Naive B cell (primary cell): ENCODE measurements around the gene HOXD8. TPM values are rescaled to one million over a fixed set of nuclear protein-coding genes. Genes with fewer than 3 reads are reported as not detected.

Experiments used
- ATAC-seq, 2 donors: fragments of 150-1000 bp; cut with Tn5 transposase; 2 replicates each; pipeline ENCODE4 v1.10.0; 2021; ENCODE audit warnings: low read depth in 2 of 2, mild to moderate bottlenecking in 2 of 2, moderate library complexity in 2 of 2
- DNase-seq: peaks from one replicate; pipeline ENCODE4 v3.0.0; 2022
- H3K27ac Mint-ChIP-seq, 6 donors: one replicate each; pipeline ENCODE4 v1.8.0; 2020 to 2022; ENCODE audit warnings: mild to moderate bottlenecking in 6 of 6, mixed read lengths in 6 of 6, moderate library complexity in 5 of 6, inconsistent platforms in 2 of 6
- H3K27me3 Mint-ChIP-seq, 3 donors: one replicate each; pipeline ENCODE4 v1.8.0; 2021 to 2022; ENCODE audit warnings: mixed read lengths in 3 of 3, mild to moderate bottlenecking in 1 of 3
- H3K36me3 Mint-ChIP-seq, 2 donors: one replicate each; pipeline ENCODE4 v1.8.0; 2020 to 2022; ENCODE audit warnings: mixed read lengths in 2 of 2, inconsistent platforms in 1 of 2, mild to moderate bottlenecking in 1 of 2
- H3K4me1 Mint-ChIP-seq, 3 donors: one replicate each; pipeline ENCODE4 v1.8.0; 2020 to 2022; ENCODE audit warnings: mixed read lengths in 3 of 3, inconsistent platforms in 1 of 3, mild to moderate bottlenecking in 1 of 3, moderate library complexity in 1 of 3
- H3K4me3 Mint-ChIP-seq, 8 donors: one replicate each; pipeline ENCODE4 v1.8.0; 2020 to 2022; ENCODE audit warnings: mild to moderate bottlenecking in 8 of 8, mixed read lengths in 8 of 8, moderate library complexity in 8 of 8, inconsistent platforms in 2 of 8
- H3K9me3 Mint-ChIP-seq, 7 donors: one replicate each; pipeline ENCODE4 v1.8.0; 2020 to 2022; ENCODE audit warnings: mixed read lengths in 7 of 7, mild to moderate bottlenecking in 5 of 7, inconsistent platforms in 2 of 7, moderate library complexity in 1 of 7
- polyA plus RNA-seq, 6 donors: library from polyadenylated mRNA; unstranded; fragments of 300-500 nt; fragmentation: Illumina TruSeq; gene quantifications; one replicate each; pipeline ENCODE4 v1.2.3, GENCODE V29; 2021; ENCODE audit warnings: low read depth in 6 of 6

Gene HOXD8
- polyA plus RNA-seq, 6 donors from 2014 or later, result not detected

DNA sequence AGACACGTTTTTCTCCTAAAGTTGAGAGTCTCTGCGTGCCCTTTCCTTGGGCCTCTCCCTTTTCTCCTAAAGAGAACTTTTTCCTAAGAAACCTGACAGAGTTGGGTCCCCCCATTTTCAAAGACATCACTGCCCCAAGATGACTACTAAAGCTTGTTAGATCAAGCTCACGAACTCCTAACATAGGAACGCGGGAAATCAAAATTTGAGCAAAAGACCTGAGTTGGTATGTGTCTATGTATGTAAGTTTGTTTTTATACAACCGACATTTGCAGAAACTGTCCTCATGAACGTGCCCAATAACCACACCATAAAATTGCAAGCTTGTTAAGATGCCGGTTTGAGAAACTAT is 35.6 kb upstream of the HOXD8 start:
- Mint-ChIP-seq H3K27me3 (peaks cover 77 to 88% (median 87%) of the 10 kb centered on the region in 3 donors), H3K4me1 (peaks cover 26 to 29% (median 27%) of the 10 kb centered on the region in 3 donors), H3K4me3 (peak overlapping the region in 7 of 8 donors; percentile 20 to 72 (median 31)), H3K27ac (peak overlapping the region in 4 of 6 donors; percentile 61 to 84 (median 76)), H3K36me3 (peaks cover 0 to 7% of the 10 kb centered on the region in 2 donors), H3K9me3 (peaks cover 0 to 34% (median 18%) of the 10 kb centered on the region in 7 donors)
- DNase-seq (no peak), ATAC-seq (no peak)

DNA sequence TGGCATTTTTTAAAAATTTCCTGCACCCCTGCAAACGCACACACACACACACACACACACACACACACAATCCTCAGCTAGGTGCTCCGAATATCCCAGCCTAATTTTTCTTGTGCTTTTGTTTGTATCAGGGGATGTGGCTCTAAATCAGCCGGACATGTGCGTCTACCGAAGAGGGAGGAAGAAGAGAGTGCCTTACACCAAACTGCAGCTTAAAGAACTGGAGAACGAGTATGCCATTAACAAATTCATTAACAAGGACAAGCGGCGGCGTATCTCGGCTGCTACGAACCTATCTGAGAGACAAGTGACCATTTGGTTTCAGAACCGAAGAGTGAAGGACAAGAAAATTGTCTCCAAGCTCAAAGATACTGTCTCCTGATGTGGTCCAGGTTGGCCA is 35.2 kb upstream of the HOXD8 start:
- H3K4me1 Mint-ChIP-seq, result peaks cover 26 to 29% (median 27%) of the 10 kb centered on the region in 3 donors
- H3K27ac Mint-ChIP-seq, result no peak overlapping the region
- DNase-seq (no peak), ATAC-seq (no peak)
- peaks cover 0 to 34% (median 18%) of the 10 kb centered on the region in 7 donors for H3K9me3 Mint-ChIP-seq
- H3K36me3 Mint-ChIP-seq, result peaks cover 0 to 7% of the 10 kb centered on the region in 2 donors
- H3K27me3 Mint-ChIP-seq, result peaks cover 78 to 88% (median 88%) of the 10 kb centered on the region in 3 donors
- H3K4me3 Mint-ChIP-seq, result peak overlapping the region in 1 of 8 donors; percentile 72

DNA sequence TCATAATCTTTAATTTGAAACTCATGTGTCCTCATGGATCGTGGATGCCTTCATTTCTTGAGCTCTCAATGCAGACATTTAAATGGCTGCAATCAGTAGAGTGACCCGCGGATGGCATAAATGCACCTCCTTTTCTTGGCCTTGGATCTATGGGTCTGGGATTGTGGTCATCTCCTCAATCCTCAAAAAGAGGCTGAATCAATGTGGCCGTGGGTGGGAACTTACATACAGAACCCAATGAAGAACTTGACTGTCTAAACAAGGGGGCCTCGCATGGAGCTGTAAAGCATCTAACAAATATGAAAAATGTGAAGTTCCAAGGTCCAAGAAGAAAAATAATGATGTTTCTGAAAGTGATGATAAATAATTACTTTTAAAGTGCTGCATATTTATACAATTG is 34.1 kb upstream of the HOXD8 start:
- H3K27me3 Mint-ChIP-seq, result peaks cover 71 to 90% (median 84%) of the 10 kb centered on the region in 3 donors
- H3K36me3 Mint-ChIP-seq, result peaks cover 0 to 7% of the 10 kb centered on the region in 2 donors
- DNase-seq (no peak), ATAC-seq (no peak)
- peak overlapping the region in 1 of 6 donors; percentile 60 for H3K27ac Mint-ChIP-seq
- H3K4me1 Mint-ChIP-seq, result peaks cover 27 to 29% (median 28%) of the 10 kb centered on the region in 3 donors
- peak overlapping the region in 1 of 8 donors; percentile 73 for H3K4me3 Mint-ChIP-seq
- H3K9me3 Mint-ChIP-seq, result peaks cover 0 to 34% (median 18%) of the 10 kb centered on the region in 7 donors

DNA sequence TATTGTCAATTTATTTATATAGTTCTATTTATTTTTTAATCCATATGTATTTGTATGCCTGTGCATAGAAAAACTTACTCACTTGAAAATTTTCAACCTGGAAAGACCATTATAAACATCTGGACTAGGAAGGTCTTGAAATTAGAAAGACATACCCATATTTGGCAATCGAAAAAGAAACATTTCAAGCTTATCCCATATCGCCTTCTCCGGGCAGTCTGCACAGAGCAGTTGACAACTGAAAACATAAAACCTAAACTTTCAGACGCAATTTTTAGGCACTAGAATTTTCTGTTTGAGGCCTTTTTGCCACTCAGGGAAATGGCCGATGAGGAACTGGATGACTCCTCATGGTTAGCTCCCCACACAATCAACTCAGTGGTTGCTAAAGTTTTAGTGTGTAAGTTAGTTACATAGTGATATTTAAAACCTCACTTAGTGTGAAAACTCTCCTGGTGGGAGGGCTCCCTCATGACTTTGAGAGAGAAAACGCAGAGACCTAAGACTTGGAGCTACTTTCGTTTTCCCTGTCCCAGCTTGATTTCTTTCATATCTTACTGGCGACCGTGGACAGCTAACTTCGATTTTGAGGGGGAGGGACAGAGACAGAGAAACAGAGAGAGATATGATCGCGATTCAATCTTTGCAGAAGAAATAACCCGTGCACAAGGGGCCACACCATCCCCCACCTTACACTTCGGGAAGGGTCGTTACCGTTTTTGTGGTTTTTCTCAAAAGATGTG is 33.1 kb upstream of the HOXD8 start:
- H3K36me3 Mint-ChIP-seq, result peaks cover 0 to under 1% of the 10 kb centered on the region in 2 donors
- H3K27ac Mint-ChIP-seq, result peak overlapping the region in 1 of 6 donors; percentile 82
- H3K4me1 Mint-ChIP-seq, result peaks cover 27 to 29% (median 28%) of the 10 kb centered on the region in 3 donors
- DNase-seq (no peak), ATAC-seq (no peak)
- peaks cover 0 to 28% (median 18%) of the 10 kb centered on the region in 7 donors for H3K9me3 Mint-ChIP-seq
- peaks cover 67 to 92% (median 84%) of the 10 kb centered on the region in 3 donors for H3K27me3 Mint-ChIP-seq
- peak overlapping the region; percentile 63 to 86 (median 74) for H3K4me3 Mint-ChIP-seq

GRCh38 chr2:176096986-176097819 is 32.3 kb upstream of the HOXD8 start:
- peak; percentile 65 to 77 for ATAC-seq
- Mint-ChIP-seq H3K4me1 (peaks cover 25 to 28% (median 27%) of the 10 kb centered on the region in 3 donors), H3K9me3 (peaks cover 0 to 24% (median 11%) of the 10 kb centered on the region in 7 donors), H3K36me3 (peaks cover 0 to 5% of the 10 kb centered on the region in 2 donors), H3K27ac (peak overlapping the region in 2 of 6 donors; percentile 5 to 84), H3K27me3 (peaks cover 68 to 92% (median 84%) of the 10 kb centered on the region in 3 donors), H3K4me3 (peak overlapping the region; percentile 63 to 86 (median 74))
- peak; percentile 39 for DNase-seq

DNA sequence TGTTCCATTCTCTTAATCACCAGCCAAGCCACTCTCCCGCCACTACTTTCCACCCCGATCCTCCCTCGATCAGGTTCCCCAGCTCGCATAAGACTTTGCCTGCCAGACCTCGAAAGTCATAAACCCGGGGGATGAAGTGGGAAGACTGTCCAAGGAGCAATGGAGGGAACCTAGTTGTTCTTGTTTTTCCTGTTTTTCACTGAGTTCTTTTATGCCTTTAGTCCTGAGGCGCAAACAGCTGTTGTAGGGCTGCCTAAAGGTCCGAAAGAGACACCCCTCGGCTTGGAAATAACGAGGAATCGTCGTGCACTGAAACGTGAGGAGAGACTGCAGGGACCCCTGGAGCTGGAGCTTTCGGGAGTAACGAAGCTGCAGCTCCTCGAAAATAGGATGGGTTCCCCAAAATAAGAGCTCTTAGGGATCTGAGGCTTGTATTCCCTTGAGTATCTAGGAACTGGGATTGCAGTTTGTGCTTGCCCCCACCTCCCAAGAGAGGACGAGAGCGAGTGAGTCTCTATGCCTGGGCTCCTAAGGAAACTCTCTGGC is 31.6 kb upstream of the HOXD8 start:
- H3K27me3 Mint-ChIP-seq, result peaks cover 75 to 96% (median 87%) of the 10 kb centered on the region in 3 donors
- DNase-seq (no peak), ATAC-seq (no peak)
- H3K27ac Mint-ChIP-seq, result peak overlapping the region in 3 of 6 donors; percentile 5 to 60 (median 28)
- peaks cover 0 to 7% of the 10 kb centered on the region in 2 donors for H3K36me3 Mint-ChIP-seq
- peak overlapping the region; percentile 63 to 86 (median 74) for H3K4me3 Mint-ChIP-seq
- H3K9me3 Mint-ChIP-seq, result peaks cover 0 to 25% (median 11%) of the 10 kb centered on the region in 7 donors
- peaks cover 21 to 28% (median 27%) of the 10 kb centered on the region in 3 donors for H3K4me1 Mint-ChIP-seq

GRCh38 chr2:176098366-176099158 is 30.9 kb upstream of the HOXD8 start:
- Mint-ChIP-seq H3K27ac (peak overlapping the region in 3 of 6 donors; percentile 27 to 92 (median 86)), H3K4me1 (peaks cover 18 to 26% (median 25%) of the 10 kb centered on the region in 3 donors), H3K36me3 (peaks cover 0 to 7% of the 10 kb centered on the region in 2 donors), H3K4me3 (peak overlapping the region in 4 of 8 donors; percentile 25 to 82 (median 61)), H3K9me3 (peaks cover 0 to 24% (median 11%) of the 10 kb centered on the region in 7 donors), H3K27me3 (peaks cover 77 to 96% (median 89%) of the 10 kb centered on the region in 3 donors)
- ATAC-seq (no peak), DNase-seq (no peak)

DNA sequence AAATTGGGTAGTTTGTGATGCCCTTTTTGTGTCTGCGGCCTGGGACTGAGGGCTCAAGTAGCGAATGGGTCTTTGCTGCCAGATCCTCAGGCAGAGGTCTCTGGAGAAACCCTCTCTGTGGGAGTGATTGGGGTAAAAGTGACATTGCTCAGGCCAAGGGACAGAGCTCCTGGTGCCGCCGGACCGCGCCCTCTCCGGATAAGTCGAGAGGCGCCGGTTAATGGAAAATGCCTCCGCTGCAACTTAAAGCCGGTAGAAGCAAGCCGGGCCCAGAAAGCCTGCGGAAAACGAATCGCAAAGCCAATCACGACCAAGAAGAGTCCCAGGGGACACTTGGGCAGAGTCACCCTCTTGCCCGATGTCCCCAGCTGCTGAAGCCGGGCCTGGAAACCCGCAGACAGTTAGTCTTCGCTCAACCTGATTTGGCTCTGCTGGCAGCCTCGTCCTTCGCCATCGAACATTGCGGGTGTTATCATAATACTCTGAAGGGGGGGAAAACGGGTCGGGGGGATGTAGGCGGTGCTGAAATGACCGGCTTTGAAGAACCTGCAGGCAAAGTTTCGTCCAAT is 30.3 kb upstream of the HOXD8 start:
- no peak for DNase-seq
- H3K4me3 Mint-ChIP-seq, result peak overlapping the region in 2 of 8 donors; percentile 49 to 73
- peaks cover 14 to 23% (median 20%) of the 10 kb centered on the region in 3 donors for H3K4me1 Mint-ChIP-seq
- H3K36me3 Mint-ChIP-seq, result peaks cover 0 to 7% of the 10 kb centered on the region in 2 donors
- peaks cover 77 to 96% (median 89%) of the 10 kb centered on the region in 3 donors for H3K27me3 Mint-ChIP-seq
- ATAC-seq, result no peak
- H3K27ac Mint-ChIP-seq, result peak overlapping the region in 3 of 6 donors; percentile 27 to 92 (median 86)
- peaks cover 0 to 20% (median 11%) of the 10 kb centered on the region in 7 donors for H3K9me3 Mint-ChIP-seq

- H3K4me3 Mint-ChIP-seq, result peak within 1 kb of the TSS in 4 of 8 donors; percentile 33 to 73 (median 46)
- ATAC-seq (no peak), DNase-seq (no peak)
- peaks cover 16 to 26% (median 25%) of the 10 kb centered on the region in 3 donors for H3K4me1 Mint-ChIP-seq
- H3K9me3 Mint-ChIP-seq, result peaks cover 0 to 13% (median 11%) of the 10 kb centered on the region in 7 donors
- peak within 1 kb of the TSS in 3 of 6 donors; percentile 27 to 92 (median 86) for H3K27ac Mint-ChIP-seq
- peaks cover 74 to 96% (median 89%) of the 10 kb centered on the region in 3 donors for H3K27me3 Mint-ChIP-seq
- H3K36me3 Mint-ChIP-seq, result peaks cover 0 to 7% of the 10 kb centered on the region in 2 donors
Observed at GRCh38 chr2:176099728-176100546, 29.6 kb upstream of the HOXD8 start, which contains the start of gene HOXD12. HOXD12 (plus strand) TSS chr2:176099795; CDS start chr2:176099802, 7 bp downstream.

DNA sequence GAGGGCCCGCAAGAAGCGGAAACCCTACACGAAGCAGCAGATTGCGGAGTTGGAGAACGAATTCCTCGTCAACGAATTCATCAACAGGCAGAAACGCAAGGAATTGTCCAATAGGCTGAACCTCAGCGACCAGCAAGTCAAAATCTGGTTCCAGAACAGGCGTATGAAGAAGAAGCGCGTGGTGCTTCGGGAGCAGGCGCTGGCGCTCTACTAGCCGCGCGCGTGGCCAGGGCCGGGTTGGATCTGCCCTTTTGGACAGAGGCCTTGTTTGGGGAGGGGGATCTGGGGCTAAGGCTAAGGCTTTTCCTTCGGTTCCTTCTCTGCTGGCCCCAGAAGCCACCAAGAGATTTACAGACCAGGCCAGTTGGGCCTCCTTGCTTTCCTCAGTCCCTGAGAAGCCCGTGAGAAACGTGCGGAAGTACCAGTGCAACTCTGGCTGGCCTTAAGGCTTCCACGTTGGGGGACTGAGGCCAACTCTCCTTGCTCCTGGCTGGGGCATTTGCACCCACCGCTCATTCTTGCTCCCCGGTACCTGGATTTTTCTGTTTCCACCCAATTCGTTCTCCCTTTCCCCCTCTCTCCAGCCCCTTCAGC is 28.9 kb upstream of the HOXD8 start:
- Mint-ChIP-seq H3K4me3 (peak overlapping the region in 4 of 8 donors; percentile 28 to 57 (median 38)), H3K4me1 (peaks cover 22 to 32% (median 32%) of the 10 kb centered on the region in 3 donors), H3K27me3 (peaks cover 72 to 96% (median 89%) of the 10 kb centered on the region in 3 donors), H3K36me3 (peaks cover 0 to 7% of the 10 kb centered on the region in 2 donors), H3K27ac (peak overlapping the region in 2 of 6 donors; percentile 66 to 86), H3K9me3 (peaks cover 0 to 13% (median 8%) of the 10 kb centered on the region in 7 donors)
- no peak for DNase-seq
- ATAC-seq, result no peak
